Epithelial cell of prostate (primary cell): ENCODE results near the gene PLA2G2C.

Source experiments
- DNase-seq: peaks from one replicate; pipeline ENCODE4 v3.0.0-alpha.2; 2011; ENCODE audit warnings: low read depth, low spot score
- H3K27ac ChIP-seq: fragments of 450-650 bp; 2 replicates; pipeline ENCODE4 v1.5.1; 2017; ENCODE audit warnings: mild to moderate bottlenecking

The PLA2G2C gene

GRCh38 chr1:20210736-20211460 is 24.6 kb upstream of the PLA2G2C start:
- H3K27ac ChIP-seq: peak overlapping the region; percentile 80
- DNase-seq: no peak

- no peak for DNase-seq
These were observed 23.2 kb upstream of the PLA2G2C start for GRCh38 chr1:20209471-20209870.

GRCh38 chr1:20207546-20207945 is 21.2 kb upstream of the PLA2G2C start:
- peak; percentile 61 for DNase-seq
- no peak overlapping the region for H3K27ac ChIP-seq

More at GRCh38 chr1:20209471-20209870, 23.2 kb upstream of the PLA2G2C start:
- H3K27ac ChIP-seq: no peak overlapping the region

GRCh38 chr1:20202166-20202565 is 15.8 kb upstream of the PLA2G2C start:
- no peak overlapping the region for H3K27ac ChIP-seq
- DNase-seq: no peak

- no peak for DNase-seq
- no peak overlapping the region for H3K27ac ChIP-seq
These were observed 14.6 kb upstream of the PLA2G2C start for GRCh38 chr1:20200966-20201365.

GRCh38 chr1:20199840-20200239 is 13.5 kb upstream of the PLA2G2C start:
- no peak overlapping the region for H3K27ac ChIP-seq
- DNase-seq: no peak

GRCh38 chr1:20199403-20199802 is 13.1 kb upstream of the PLA2G2C start:
- H3K27ac ChIP-seq: no peak overlapping the region
- DNase-seq: peak; percentile 36

GRCh38 chr1:20198918-20199317 is 12.6 kb upstream of the PLA2G2C start:
- DNase-seq: no peak
- no peak overlapping the region for H3K27ac ChIP-seq

- no peak overlapping the region for H3K27ac ChIP-seq
- DNase-seq: no peak
These were observed 12.0 kb upstream of the PLA2G2C start for GRCh38 chr1:20198296-20198695.

- DNase-seq: no peak
- no peak overlapping the region for H3K27ac ChIP-seq
These were observed 11.0 kb upstream of the PLA2G2C start for GRCh38 chr1:20197329-20197791.

- H3K27ac ChIP-seq: no peak overlapping the region
- no peak for DNase-seq
These were observed 9.1 kb upstream of the PLA2G2C start for GRCh38 chr1:20195462-20195780.

GRCh38 chr1:20194757-20195461 is 8.6 kb upstream of the PLA2G2C start:
- DNase-seq: no peak
- H3K27ac ChIP-seq: peak overlapping the region; percentile 15

GRCh38 chr1:20194224-20194623 is 7.9 kb upstream of the PLA2G2C start:
- peak; percentile 55 for DNase-seq
- peak overlapping the region; percentile 15 for H3K27ac ChIP-seq

- no peak overlapping the region for H3K27ac ChIP-seq
- no peak for DNase-seq
These were observed 6.6 kb upstream of the PLA2G2C start for GRCh38 chr1:20192871-20193411.

GRCh38 chr1:20192364-20192763 is 6.0 kb upstream of the PLA2G2C start:
- no peak overlapping the region for H3K27ac ChIP-seq

GRCh38 chr1:20191266-20191825 is 5.0 kb upstream of the PLA2G2C start:
- H3K27ac ChIP-seq: no peak overlapping the region
- DNase-seq: no peak

More at GRCh38 chr1:20192364-20192763, 6.0 kb upstream of the PLA2G2C start:
- no peak for DNase-seq

- H3K27ac ChIP-seq: no peak overlapping the region
These were observed 4.2 kb upstream of the PLA2G2C start for GRCh38 chr1:20190256-20191160.

GRCh38 chr1:20189664-20190063 is 3.3 kb upstream of the PLA2G2C start:
- H3K27ac ChIP-seq: no peak overlapping the region

More at GRCh38 chr1:20190256-20191160, 4.2 kb upstream of the PLA2G2C start:
- no peak for DNase-seq

GRCh38 chr1:20188455-20188817 is 2.1 kb upstream of the PLA2G2C start:
- DNase-seq: no peak
- no peak overlapping the region for H3K27ac ChIP-seq

More at GRCh38 chr1:20189664-20190063, 3.3 kb upstream of the PLA2G2C start:
- DNase-seq: no peak

GRCh38 chr1:20187813-20188454 is 1.6 kb upstream of the PLA2G2C start:
- H3K27ac ChIP-seq: no peak overlapping the region

More at GRCh38 chr1:20187813-20188454, 1.6 kb upstream of the PLA2G2C start:
- DNase-seq: no peak
